Measurements from ENCODE around the gene ZFAND2A. TPM values are rescaled to one million over a fixed set of nuclear protein-coding genes. Genes with fewer than 3 reads are reported as not detected.

The ZFAND2A gene
- total RNA-seq, 1 experiment from 2014 or later, result 19.1 TPM

DNA sequence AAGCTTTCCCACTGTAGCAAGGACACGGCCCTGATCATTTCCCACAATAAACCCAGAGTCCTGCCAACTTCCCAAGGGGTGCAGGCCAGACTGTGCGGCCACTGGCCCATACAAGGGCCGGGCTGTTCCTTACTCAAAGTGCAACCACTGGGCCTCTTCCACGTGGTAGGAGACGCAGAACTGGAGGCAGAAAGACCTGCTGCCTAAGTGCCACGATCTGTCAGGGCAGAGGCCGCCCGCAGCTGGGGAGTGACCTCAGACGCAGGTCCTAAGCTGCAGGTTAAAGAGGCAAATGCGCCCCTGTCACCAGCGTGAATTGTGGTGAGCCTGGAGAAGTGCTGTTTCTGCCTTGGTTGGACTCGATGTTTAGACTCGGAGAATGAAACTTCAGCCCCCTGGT is 45.9 kb downstream of the ZFAND2A start:
- peaks cover 3% of the 10 kb centered on the region; the same call in 1 of the 2 replicates for H4K20me1 ChIP-seq (ENCODE audit: insufficient read depth)

DNA sequence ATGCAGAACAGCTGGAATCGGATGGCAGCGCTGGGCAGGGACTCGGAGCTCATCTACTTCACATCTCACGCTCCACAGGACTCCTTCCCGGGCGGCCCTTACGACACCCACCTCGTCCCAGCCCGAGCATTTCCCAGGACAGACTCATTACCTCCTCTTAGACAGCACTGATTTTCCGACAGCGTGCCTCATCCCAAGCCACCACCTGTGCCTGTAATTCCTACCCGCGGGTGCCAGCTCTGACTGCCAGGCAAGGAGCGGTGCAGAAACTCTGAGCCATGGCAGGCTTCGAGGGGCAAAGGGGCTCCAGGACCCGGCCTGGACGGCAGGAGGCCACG is 46.5 kb downstream of the ZFAND2A start:
- TF ChIP-seq ZNF274 (IDR thresholded peaks at IDR 0.05; ENCODE audit: low read depth, low read length) (no peak), YY1 (IDR thresholded peaks at IDR 0.05; ENCODE audit: extremely low read depth, insufficient replicate concordance, low read depth, low read length) (no peak), POLR2AphosphoS5 (IDR thresholded peaks at IDR 0.05; ENCODE audit: low read depth, low read length) (no peak)
- TF ChIP-seq, protein P1, sequence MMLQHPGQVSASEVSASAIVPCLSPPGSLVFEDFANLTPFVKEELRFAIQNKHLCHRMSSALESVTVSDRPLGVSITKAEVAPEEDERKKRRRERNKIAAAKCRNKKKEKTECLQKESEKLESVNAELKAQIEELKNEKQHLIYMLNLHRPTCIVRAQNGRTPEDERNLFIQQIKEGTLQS (IDR thresholded peaks at IDR 0.05), result no peak
- TF ChIP-seq, protein P2, sequence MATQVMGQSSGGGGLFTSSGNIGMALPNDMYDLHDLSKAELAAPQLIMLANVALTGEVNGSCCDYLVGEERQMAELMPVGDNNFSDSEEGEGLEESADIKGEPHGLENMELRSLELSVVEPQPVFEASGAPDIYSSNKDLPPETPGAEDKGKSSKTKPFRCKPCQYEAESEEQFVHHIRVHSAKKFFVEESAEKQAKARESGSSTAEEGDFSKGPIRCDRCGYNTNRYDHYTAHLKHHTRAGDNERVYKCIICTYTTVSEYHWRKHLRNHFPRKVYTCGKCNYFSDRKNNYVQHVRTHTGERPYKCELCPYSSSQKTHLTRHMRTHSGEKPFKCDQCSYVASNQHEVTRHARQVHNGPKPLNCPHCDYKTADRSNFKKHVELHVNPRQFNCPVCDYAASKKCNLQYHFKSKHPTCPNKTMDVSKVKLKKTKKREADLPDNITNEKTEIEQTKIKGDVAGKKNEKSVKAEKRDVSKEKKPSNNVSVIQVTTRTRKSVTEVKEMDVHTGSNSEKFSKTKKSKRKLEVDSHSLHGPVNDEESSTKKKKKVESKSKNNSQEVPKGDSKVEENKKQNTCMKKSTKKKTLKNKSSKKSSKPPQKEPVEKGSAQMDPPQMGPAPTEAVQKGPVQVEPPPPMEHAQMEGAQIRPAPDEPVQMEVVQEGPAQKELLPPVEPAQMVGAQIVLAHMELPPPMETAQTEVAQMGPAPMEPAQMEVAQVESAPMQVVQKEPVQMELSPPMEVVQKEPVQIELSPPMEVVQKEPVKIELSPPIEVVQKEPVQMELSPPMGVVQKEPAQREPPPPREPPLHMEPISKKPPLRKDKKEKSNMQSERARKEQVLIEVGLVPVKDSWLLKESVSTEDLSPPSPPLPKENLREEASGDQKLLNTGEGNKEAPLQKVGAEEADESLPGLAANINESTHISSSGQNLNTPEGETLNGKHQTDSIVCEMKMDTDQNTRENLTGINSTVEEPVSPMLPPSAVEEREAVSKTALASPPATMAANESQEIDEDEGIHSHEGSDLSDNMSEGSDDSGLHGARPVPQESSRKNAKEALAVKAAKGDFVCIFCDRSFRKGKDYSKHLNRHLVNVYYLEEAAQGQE (IDR thresholded peaks at IDR 0.05; ENCODE audit: low read depth), result no peak
- Histone ChIP-seq H3K4me1 (ENCODE audit: control insufficient read depth in 1 of 2, insufficient read depth in 2 of 2, low read length in 2 of 2) (no peaks in the 10 kb centered on the region), H3K4me2 (ENCODE audit: low read length) (no peak overlapping the region), H3K27ac (ENCODE audit: low read depth, low read length) (no peak overlapping the region), H3K9me2 (ENCODE audit: insufficient read depth) (no peaks in the 10 kb centered on the region), H3K79me2 (ENCODE audit: insufficient read depth, low read length) (peaks cover 43% of the 10 kb centered on the region), H3K4me3 (replicated peaks in 1 of 2; ENCODE audit: low read depth in 1 of 2, low read length in 2 of 2) (no peak overlapping the region), H2AFZ (ENCODE audit: low read depth, low read length, poor library complexity, severe bottlenecking) (no peak overlapping the region), H3K27me3 (ENCODE audit: insufficient read depth, low read length) (no peaks in the 10 kb centered on the region), H4K20me1 (ENCODE audit: insufficient read depth) (peaks cover 3% of the 10 kb centered on the region; the same call in 1 of the 2 replicates), H3K9ac (ENCODE audit: low read length) (no peak overlapping the region), H3K36me3 (ENCODE audit: control insufficient read depth in 1 of 2, insufficient read depth in 2 of 2, low read length in 2 of 2) (0 out of 4 replicates have a peak, but pooled peaks cover 0 to 4% of the 10 kb centered on the region in 2 experiments), H3K9me3 (ENCODE audit: control insufficient read depth in 1 of 2, insufficient read depth in 1 of 2, low read depth in 1 of 2, low read length in 2 of 2) (no peaks in the 10 kb centered on the region)
- ATAC-seq, result no peak
- DNase-seq (ENCODE audit: low read depth, low spot score), result no peak
- RAD21 ChIA-PET (ENCODE audit: low non-redundant PET in 1 of 2, low total read pairs in 2 of 2, uncharacterized antibody in 2 of 2, unreplicated experiment in 2 of 2), result no interaction called here
- CTCF ChIA-PET, result no interaction called here
- intact Hi-C loops (cut with micrococcal nuclease), result no loop called here
- no TSS peak for BruUV-seq (replicated peaks)
- POLR2A ChIA-PET, result no interaction called here

More for the DNA sequence above, 45.9 kb downstream of the ZFAND2A start:
- H3K4me3 ChIP-seq (replicated peaks in 1 of 2; ENCODE audit: low read depth in 1 of 2, low read length in 2 of 2), result no peak overlapping the region
- no peak for TF ChIP-seq CBX3 (IDR thresholded peaks at IDR 0.05; ENCODE audit: low read depth)
- TF ChIP-seq POLR2A (IDR thresholded peaks at IDR 0.05; ENCODE audit: borderline replicate concordance, extremely low read depth, insufficient read depth, insufficient read length), result no peak
- TF ChIP-seq, protein P2 (IDR thresholded peaks at IDR 0.05; ENCODE audit: low read depth), result no peak
- TF ChIP-seq EZH2 (IDR thresholded peaks at IDR 0.05), result no peak
- no peak for TF ChIP-seq SP1 (IDR thresholded peaks at IDR 0.05; ENCODE audit: low read depth)
- TF ChIP-seq SRF (IDR thresholded peaks at IDR 0.05; ENCODE audit: low read depth), result no peak
- TF ChIP-seq CEBPB (IDR thresholded peaks at IDR 0.05; ENCODE audit: low read depth), result no peak
- no peak overlapping the region for H2AFZ ChIP-seq (ENCODE audit: low read depth, low read length, poor library complexity, severe bottlenecking)
- RAD21 ChIA-PET (ENCODE audit: low non-redundant PET in 1 of 2, low total read pairs in 2 of 2, uncharacterized antibody in 2 of 2, unreplicated experiment in 2 of 2), result no interaction called here
- no peak for ATAC-seq
- no TSS peak for BruUV-seq (replicated peaks)
- CTCF ChIA-PET, result no interaction called here
- no peak overlapping the region for H3K4me2 ChIP-seq (ENCODE audit: low read length)
- no peak for DNase-seq (ENCODE audit: low read depth, low spot score)
- no peaks in the 10 kb centered on the region for H3K4me1 ChIP-seq (ENCODE audit: control insufficient read depth in 1 of 2, insufficient read depth in 2 of 2, low read length in 2 of 2)
- 0 out of 4 replicates have a peak, but pooled peaks cover 0 to 4% of the 10 kb centered on the region in 2 experiments for H3K36me3 ChIP-seq (ENCODE audit: control insufficient read depth in 1 of 2, insufficient read depth in 2 of 2, low read length in 2 of 2)
- peaks cover 49% of the 10 kb centered on the region for H3K79me2 ChIP-seq (ENCODE audit: insufficient read depth, low read length)
- no peaks in the 10 kb centered on the region for H3K9me3 ChIP-seq (ENCODE audit: control insufficient read depth in 1 of 2, insufficient read depth in 1 of 2, low read depth in 1 of 2, low read length in 2 of 2)
- H3K9ac ChIP-seq (ENCODE audit: low read length), result no peak overlapping the region
- POLR2A ChIA-PET, result no interaction called here
- intact Hi-C loops (cut with micrococcal nuclease), result no loop called here
- no peak overlapping the region for H3K27ac ChIP-seq (ENCODE audit: low read depth, low read length)
- H3K9me2 ChIP-seq (ENCODE audit: insufficient read depth), result no peaks in the 10 kb centered on the region
- no peaks in the 10 kb centered on the region for H3K27me3 ChIP-seq (ENCODE audit: insufficient read depth, low read length)

Measured in HCT116 (cell line).